Fibroblast of peridontal ligament (primary cell): ENCODE results near the gene MYCBPAP.
A peak's percentile ranks its signal among the peaks of the same experiment; 100 is the strongest.

ENCODE experiments used
- DNase-seq: peaks from one replicate; pipeline ENCODE4 v3.0.0-alpha.2; 2010; ENCODE audit errors: extremely low read depth

Gene MYCBPAP

DNA sequence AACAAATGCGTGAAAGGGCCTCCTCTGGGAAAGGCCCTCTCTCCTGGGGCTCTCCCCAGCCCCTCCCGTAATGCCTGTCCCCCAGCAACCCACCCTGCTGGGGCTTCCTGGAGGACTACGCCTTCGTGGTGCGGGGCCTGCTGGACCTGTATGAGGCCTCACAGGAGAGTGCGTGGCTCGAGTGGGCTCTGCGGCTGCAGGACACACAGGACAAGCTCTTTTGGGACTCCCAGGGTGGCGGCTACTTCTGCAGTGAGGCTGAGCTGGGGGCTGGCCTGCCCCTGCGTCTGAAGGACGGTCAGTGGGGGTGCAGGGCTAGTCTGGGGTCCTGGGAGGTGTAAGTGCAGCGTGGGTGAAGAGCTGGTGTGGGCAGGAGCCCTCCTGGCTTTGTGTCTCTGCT lies 43.6 kb downstream of the MYCBPAP start:
- no peak for DNase-seq

DNA sequence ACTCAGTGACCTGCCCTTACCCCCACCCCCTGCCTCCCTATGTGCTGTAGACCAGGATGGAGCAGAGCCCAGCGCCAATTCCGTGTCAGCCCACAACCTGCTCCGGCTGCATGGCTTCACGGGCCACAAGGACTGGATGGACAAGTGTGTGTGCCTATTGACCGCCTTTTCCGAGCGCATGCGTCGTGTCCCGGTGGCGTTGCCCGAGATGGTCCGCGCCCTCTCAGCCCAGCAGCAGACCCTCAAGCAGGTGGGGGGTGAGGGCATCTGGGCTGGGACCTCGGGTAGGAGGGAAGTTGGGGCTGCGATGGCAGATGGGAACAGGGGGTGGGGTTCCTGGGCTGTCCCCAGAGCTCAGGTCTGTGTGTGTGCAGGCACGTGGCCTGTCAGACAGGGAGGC lies 46.0 kb downstream of the MYCBPAP start:
- no peak for DNase-seq

DNA sequence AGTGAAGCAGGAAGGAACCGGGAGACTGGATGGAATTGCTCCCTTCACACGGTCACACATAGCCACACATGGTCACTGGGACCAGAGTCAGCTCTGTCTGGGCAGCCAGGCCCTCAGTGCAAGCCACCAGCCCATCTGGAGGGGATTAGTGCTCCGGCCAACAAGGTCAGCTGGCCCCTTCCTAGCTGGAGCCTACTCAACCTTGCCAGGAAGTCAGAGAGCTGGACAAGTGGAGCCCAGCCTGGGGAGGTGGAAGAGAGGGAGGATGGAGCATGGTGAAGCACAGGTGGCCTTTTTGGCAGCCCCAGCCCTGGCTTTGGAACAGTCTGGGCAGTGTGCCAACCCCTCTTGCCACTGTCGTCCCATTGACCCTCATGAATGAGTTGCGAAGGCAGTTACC lies 48.6 kb downstream of the MYCBPAP start:
- DNase-seq, result no peak

DNA sequence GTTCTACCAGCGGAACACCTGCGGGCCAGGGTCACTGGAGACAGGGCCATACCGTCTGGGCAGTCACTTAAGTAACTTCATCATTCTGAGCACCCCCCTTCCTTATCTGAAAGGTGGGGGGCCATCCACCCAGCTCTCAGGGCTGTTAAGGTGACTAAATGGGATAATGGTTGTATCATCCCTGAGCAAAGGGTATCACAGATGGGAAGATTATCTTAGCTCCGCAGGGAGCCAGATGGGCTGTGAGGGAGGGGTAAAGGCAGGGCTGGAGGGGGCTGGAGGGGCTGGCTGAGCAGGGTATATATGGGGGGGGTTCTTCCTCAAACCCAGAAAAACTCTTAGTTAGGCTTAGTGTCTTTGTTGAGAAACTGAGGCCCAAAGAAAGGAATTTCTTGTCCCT lies 49.4 kb downstream of the MYCBPAP start:
- no peak for DNase-seq

DNA sequence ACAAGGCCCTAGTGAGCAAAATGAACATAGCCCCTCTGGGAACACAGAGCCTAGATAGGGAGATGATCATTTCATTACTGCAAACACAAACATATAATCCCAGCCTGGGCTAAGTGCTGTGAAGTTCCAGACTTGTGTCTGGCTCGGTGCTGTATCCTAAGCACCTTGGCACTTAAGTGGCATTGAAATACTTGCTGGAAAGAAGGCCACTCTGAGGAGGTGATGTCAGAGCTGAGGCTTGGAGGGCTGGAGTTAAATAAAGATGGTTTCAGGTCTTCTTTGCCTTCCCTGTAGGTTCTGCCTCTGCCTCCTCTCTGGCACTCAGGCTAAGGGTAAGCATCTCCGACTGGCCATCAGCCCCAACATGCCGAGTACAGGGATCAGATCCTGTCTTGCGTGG lies 49.9 kb downstream of the MYCBPAP start:
- DNase-seq, result no peak

DNA sequence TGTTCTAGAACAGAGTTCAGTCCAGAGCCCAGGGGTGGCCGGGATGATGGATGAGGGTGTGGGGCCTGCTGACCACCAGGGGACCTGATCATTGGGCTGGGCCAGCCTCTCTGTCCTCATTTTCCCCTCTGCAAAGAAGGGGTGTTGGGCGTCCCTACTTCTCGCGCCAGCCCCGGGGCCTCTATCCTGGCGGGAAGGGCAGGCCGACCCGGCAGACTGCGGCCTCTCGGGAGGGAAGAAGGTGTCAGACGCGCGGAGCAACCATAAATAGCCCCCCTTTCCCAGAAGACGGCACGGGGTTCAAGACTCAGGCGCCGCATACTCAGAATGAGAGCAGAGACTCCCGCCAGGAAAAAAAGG lies 50.3 kb downstream of the MYCBPAP start:
- no peak for DNase-seq

DNA sequence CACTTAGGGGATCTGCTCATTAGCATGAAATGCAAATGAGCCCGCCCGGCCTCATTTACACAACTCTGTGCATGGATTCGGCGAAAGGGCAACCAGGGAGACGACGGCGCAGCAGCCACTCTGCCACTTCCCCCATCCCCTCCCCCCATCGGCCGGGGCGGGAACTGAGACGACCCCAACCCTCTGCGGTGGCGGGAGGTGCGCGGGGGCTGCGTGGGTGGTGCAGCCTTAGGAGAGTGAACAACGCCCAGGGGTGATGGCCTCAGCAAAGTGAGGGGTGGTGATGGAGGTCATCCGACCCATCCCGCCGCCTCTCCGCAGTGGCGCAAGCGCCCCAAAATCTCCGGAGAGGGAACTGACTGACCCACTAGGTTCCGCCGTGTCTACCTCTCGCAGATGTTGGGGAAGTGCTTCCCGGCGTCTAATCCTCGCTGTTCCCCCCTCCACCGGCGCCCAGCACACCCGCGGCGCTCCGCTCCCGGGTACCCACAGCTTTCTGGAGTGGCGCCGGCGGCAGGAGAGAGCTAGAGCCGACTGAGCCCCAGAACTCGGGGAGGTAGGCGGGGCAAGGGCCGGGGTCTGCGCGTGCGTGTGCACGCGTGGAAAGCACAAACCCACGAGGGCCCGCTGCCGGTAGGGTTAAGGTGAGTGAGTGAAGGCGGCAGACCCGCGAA lies 50.8 kb downstream of the MYCBPAP start:
- no peak for DNase-seq

DNA sequence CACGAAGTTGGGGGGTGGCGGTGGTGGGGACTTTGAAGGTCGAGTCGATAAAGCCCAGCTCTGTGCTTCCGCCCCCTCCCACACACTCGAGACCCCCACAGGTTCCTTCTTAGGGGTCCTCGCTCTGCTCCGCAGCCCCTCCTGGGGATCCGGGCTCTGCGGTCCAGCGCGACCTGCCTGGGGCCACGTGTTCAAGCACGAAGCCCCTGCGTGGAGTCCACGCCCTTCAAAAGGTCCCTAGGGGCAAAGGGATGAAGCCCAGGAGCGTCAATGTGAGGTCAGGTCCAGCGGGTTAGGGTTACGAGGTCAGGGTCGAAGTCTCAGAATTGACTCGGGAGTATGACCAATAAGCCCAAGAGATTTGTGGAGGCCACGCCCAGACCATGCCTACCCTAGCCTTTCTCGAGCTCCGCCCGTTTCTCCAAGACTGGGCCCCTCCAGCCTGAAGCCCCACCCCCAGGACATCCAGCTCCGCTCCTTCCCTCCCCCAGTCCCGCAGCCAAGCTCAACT lies 51.5 kb downstream of the MYCBPAP start:
- peak; percentile 33 for DNase-seq

DNA sequence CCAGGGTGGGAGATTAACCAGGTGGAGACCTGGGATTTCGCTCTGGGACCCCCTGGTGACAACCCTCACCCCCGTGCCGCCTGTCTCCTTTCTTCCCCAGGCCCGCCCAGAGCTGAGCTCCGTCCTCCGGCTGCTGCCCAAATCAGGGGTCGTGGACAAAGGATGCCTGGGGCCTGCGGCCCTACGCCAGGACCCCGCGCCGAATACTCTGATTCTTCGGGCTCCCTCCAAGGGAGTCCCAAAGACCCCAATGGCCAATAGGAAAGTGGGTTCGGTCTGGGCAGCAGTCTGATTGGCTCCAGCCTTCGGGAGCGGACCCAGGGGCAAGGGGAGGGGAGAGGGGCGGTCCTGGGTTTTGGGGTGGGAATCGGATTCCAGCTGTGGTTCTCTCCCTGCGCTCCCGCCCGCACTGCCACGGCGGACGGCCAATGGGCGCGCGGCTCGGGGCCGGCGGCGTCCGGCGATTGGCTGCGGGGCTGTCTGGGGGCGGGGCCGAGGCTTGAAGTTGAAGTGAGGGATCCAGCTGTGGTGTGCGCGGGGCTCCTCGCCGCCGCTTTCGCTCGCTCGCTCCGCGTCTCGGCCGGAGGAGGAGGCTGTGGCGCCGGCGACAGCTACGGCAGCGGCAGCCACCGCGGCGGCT lies 52.1 kb downstream of the MYCBPAP start, which contains the start of gene CACNA1G:
Gene CACNA1G, plus strand, starts transcription at position 531 of the 640 bp plus-strand sequence. CDS start 745 bp downstream, outside the sequence.
- DNase-seq, result peak; percentile 75

DNA sequence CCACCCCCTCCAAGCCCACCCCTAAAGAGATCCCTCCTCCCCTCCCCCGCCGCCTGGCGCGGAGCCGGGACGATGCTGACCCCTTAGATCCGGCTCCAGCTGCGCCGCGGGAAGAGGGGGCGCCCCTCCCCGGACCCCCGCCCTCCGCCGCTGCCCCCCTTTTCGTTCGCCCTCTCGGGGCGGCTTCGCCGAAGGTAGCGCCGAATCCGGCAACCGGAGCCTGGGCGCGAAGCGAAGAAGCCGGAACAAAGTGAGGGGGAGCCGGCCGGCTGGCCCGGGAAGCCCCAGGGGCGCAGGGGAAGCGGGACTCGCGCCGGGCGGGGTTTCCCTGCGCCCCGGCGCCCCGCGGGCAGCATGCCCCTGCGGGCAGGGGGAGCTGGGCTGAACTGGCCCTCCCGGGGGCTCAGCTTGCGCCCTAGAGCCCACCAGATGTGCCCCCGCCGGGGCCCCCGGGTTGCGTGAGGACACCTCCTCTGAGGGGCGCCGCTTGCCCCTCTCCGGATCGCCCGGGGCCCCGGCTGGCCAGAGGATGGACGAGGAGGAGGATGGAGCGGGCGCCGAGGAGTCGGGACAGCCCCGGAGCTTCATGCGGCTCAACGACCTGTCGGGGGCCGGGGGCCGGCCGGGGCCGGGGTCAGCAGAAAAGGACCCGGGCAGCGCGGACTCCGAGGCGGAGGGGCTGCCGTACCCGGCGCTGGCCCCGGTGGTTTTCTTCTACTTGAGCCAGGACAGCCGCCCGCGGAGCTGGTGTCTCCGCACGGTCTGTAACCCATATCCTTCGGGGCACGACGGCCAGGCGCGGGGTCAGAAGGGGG lies 52.9 kb downstream of the MYCBPAP start:
- DNase-seq, result no peak

DNA sequence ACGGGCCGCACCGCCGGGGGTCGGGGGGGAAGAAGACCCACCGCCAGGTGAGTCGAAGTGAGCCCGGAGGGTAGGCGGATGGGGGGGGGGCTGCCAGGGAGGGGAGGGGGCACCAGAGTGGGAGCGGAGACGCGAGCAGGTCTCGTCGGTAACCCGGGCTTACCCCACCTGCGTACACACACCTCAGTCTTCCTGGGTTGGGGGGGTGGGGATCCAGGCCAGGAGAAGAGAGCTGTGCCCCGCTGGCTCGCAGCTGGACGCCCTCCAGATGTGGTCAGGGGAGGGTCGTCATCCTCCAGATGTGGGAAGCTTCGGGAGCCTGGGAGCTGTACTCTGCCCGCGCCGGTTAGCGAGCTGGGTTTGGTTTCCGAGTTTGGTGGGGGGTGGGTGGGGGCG lies 53.5 kb downstream of the MYCBPAP start:
- no peak for DNase-seq

DNA sequence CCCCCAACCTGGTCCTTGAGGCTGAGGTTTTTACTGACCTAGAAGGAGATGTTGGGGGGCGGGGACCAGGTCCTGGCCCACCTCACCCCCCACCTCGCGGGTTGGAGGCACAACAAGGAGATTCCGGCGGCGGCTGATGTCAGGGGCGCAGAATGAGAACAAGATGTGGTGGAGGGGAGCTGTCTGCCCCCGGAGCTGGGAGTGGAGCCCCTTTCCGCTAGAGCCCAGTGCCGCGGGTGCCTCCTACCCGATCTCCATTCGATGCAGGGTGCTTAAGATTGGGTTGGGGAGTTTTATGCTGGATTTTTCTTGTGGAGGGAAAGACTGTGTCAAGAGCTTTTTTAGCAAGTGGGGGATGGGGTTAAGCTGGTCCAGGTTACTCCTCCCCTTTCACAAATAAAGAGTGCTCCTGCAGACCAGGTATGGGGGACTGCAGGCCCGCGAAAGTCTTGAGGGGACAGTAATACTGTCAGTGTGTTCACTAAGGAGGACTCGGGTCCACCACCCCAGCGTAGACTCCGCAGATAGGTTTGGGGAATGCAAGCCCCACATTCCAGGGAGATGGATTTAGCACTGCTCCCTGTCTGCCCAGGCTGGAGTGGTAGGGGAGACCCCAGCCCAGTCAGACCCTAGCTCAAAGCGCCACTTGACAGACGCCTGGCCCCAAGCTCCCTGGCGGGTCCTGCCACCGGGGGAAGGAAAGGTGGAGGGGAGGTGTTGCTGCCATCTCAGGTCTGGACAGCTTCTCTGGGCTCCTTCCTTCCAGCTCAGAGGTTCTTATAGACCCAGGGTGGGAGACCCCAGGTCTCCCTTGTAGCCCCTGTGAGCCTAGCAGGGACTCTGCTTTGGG lies 54.2 kb downstream of the MYCBPAP start:
- DNase-seq, result peak; percentile 7

DNA sequence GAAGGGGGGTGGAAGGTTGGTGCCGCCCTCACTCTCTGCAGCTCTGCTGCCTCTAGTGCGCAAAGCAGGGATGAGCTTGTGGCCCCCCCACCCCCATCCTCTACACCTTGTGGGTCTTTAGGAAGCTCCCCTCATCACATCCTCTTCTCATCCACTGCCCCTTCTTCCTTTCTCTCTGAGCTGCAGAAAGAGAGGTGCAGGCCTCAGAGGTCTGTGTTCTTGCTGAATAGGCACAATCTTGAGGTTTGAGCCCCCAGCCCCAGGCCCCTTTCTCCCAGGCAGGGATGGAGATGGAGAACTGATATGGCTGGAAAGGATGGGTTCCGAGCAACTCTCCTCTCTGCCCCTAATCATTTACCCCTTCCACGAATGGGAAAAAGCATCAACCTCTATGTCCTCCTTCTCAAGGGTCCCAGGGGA lies 54.9 kb downstream of the MYCBPAP start:
- DNase-seq, result no peak

DNA sequence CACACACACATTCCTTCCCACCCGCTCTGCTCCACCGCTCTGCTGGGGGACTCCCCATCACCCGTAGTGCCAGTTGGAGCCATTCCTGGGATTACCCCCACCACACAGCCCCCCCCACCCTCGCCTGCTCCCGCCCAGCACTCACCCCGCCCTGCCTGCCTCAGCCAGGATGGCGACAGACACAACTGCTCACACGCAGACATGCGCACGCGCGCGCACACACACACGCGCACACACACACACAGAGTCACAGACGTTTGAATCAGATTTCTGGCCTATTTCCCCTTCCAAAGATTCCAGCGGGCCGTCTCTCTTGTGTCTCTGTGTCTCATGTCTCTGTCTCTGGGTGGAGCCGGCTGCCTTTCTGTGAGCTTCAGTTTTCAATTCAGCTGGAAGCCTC lies 56.7 kb downstream of the MYCBPAP start:
- DNase-seq, result peak; percentile 89

DNA sequence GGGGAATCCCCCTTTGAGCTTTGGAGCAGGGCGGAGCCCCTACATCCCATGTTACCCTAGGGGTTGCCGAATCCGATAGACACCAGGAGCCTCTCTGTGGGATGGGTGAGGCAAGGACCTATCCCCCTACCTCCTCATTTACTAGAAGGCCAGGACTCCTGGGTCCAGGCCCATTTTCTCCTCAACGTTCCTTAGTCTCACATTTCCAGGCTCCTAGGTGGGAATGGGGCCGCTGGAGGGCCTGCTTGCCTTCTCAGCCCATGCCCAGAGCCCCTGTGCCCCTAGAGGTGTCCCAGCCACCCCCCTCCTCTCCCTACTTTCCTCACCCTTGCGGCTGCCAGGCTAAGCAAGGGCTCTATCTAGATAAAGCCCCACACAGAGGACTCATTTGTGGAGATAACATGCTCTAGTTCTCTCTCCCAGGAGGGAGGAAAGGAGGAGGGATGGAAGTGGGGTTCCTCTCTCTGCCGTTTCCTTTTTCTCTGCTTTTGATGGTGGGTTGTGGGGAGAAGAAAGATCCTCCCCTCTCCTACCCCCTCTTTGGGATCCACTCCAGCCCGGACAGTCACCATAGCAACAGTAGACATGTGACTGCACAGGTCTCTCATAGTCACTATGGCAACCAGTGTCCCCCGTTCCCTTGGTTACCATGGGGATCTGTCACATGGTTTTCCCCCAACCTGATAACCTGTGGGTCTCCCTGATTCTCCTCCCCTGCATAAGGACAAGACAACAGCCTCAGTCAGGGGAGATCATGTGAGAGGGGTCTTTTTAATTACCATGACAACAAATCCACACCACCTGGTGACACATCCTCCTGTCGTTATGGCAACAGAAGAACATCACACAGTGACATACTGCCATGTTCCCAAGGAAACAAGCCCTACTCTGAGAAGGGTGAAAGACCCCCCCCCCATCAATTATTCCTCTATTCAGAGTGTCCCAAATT lies 57.4 kb downstream of the MYCBPAP start:
- DNase-seq, result peak; percentile 12

DNA sequence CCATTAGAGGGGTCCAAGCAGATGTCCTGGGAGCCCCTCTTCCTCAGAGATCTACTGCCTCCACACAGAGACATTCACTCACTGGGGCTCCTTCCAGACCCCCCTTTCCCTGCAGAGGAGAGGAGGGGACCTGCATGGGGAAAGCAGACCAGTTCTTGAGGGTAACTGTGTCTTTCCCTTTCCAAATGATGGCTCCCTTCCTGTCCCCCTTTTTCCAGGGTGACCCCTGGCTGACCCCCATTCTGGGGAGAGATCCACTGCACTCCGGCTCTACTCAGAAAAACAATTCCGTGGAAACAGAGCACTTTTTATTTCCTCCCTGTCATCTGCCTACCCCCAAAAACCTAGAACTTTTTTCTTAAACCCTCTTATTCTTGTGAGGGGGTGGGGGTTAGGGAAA lies 58.6 kb downstream of the MYCBPAP start:
- no peak for DNase-seq

DNA sequence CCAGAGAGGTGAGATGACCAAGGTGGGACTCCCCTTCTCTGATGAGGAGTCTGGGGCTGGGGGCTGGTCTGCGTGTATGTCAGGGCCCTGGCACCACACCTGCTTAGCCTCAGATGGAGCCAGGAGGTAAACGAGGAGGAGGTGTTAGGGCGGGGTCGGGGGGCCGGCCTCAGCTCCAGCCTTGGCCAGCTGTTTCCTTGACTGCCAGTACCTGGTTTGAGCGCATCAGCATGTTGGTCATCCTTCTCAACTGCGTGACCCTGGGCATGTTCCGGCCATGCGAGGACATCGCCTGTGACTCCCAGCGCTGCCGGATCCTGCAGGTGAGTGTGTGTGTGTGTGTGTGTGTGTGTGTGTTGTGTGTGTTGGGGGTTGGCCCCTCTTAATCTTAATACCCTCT lies 60.4 kb downstream of the MYCBPAP start:
- DNase-seq, result no peak

DNA sequence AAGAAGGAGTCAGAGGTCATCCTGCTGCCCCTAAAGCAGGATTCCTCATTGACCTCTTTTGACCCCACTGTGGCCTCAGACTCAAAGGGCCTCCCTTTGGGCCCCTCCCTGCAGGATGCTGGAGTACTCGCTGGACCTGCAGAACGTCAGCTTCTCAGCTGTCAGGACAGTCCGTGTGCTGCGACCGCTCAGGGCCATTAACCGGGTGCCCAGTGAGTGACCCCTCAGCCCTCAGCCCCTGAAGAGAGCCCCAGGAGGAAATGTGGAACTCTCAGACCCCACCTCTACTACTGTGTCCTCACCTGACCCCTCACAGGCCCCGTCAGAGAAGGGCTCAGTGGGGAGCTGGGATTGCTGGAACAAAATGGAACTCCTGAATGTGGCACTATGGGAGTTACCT lies 61.4 kb downstream of the MYCBPAP start:
- DNase-seq, result no peak

DNA sequence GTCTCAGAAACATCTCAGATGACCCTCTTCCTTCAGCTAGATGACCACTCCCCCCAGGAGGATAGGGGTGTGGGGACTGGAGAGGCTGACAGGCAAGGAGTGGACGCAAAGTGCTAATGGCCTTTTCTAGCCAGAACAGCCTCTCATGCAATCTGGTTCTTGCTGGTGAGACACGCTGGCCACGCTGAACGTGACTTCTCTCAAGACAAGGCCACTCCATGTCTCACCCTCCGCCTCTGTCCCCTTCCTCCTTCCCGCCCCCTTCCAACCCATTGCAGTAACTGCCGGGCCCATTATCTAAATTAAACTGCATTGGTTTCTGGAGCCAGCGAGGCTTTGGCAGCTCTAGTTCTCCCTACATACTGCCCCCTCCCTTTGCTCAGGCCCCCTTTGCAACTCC lies 61.8 kb downstream of the MYCBPAP start:
- no peak for DNase-seq

DNA sequence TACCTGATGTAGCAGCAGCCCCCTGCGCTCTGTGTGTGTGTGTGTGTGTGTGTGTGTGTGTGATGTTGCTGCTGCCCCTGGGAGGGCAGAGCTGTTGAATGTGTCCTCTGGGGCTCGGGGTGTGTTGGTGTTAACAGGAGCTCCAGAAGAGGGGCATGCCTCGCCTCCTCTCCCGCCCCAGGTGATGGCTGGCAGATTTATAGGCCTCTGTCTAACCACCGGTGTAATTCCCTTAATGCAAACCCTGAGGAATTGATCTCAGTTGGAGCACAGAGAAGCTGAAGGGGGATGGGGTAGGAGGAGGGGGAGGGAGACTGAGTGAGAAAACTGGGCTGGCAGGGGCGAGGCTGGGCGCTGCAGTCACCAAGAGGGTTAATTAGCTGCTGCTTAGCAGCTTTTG lies 62.3 kb downstream of the MYCBPAP start:
- no peak for DNase-seq

DNA sequence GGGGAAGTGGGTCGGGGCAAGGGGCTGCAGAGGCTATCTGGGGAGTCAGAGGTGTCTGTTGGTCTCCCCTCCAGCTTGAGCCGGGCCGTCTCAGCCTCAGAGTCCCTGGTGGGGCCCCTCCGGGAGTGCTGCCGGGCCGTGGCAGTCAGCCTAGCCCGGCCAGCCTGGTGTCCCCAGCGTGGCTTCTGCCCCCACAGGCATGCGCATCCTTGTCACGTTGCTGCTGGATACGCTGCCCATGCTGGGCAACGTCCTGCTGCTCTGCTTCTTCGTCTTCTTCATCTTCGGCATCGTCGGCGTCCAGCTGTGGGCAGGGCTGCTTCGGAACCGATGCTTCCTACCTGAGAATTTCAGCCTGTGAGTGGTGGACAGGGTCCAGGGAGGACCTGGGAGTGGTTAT lies 63.4 kb downstream of the MYCBPAP start:
- DNase-seq, result no peak
